Stimulated activated CD8-positive, alpha-beta memory T cell treated with anti-CD3 and anti-CD28 coated beads, Interleukin-7, amount 100 ng/mL, for 48 hours (primary cell): ENCODE data around the gene GJB6.
"Not testable (repeated sequence)": the region's sequence is repeated elsewhere in the genome, so short reads cannot be mapped to it uniquely, and the experiment has no call there.

Source experiments
- DNase-seq, 2 donors: peaks; one replicate each; pipeline ENCODE4 v3.0.0-alpha.2; 2020; ENCODE audit warnings: low read depth in 1 of 2; ENCODE audit errors: extremely low read depth in 1 of 2

Gene GJB6

DNA sequence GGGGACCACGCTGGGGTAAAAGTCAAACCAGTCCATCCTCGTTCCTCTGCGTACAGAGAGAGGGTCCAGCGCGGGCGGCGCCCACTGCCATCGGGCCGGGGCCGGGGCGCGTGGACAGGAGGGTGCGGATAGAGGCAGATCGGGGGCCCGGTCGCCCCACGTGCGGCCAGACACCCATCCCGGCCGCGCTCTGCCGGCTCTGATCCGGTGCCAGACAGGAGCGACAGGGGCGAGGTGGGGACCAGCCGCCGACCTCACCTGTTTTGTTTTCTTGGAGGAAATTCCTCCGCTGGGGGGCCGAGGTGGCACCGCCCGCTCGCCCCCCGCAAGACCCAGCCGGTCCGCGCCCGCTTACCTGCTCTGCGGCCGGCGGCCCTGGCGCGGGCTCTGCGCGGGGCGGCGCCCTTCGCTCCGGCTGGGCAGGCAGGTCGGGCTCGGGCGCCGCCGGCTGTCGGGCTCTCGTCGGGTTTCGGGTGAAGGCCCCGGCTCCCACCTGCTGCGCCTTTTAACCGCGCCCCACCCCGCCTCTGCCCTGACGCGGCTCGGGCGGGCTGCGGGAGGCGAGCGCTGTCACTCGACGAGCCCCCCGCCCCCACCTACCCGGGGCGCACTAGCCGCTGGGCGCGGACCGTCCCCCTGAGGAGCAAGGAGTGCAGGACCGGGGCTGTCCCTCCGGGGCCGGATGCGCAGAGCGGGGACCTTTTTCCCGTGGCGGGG, at the start of gene GJB6:
Gene GJB6, minus strand, starts transcription at position 481 of the 717 bp plus-strand sequence. CDS start 8,839 bp downstream, outside the sequence.
- no peak for DNase-seq

DNA sequence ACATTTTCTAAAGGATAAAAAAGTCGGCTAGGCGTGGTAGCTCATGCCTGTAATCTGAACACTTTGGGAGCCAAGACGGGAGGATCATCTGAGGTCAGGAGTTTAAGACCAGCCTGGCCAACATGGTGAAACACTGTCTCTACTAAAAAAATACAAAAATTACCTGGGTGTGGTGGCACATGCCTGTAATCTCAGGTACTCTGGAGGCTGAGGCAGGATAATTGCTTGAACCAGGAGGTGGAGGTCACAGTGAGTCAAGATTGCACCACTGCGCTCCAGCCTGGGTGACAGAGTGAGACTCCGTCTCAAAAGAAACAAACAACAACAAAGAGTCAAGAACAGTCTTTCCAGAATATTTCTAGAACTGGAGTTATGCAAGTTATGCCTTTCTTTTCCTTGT, 44.8 kb upstream of the GJB6 start:
- DNase-seq, result not testable (repeated sequence)

DNA sequence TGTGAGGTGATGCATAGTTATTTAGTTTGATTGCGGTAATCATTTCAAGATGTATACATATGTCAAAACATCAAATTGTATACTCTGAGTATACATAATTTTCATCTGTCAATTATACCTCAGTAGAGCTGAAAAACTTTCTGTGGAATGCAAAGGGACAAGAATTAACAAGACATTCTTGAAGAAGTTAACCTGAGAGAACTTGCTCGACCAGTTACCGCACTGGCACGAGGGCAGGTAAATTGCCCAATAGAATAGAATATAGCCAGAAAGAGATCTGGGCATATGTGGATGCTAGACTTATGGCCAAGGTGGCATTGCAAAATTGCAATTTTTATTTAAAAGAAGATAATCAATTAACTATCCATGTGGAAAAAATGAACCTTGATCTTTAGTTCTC, 42.3 kb upstream of the GJB6 start:
- DNase-seq, result no peak

DNA sequence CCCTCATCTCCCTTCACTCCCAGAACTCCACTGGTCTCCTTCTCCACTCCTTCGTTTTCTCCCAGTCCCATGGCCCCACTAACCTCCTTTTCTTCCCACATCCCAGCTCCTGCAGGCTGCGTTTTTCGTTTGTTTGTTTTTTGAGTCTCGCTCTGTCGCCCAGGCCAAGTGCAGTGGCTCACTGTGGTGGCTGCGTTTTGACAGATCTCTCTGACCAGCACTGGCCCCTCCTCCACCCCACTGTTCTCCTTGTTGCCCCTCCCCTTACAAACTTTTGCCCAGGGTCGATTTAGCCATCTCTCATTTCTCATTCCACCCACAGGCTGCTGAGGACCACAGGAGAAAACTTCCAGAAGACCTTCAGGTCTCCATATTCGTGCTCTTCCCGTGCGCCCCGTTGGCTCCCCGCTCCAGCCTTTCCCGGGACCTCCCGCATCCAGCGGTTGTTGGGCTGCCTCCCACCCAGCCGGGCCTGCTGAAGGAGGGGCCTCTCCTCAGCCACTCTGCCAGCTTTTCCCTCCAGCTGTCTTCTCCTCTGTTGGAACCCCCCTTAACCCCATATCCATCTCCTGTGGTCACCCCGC, 40.6 kb upstream of the GJB6 start:
- DNase-seq, result no peak

DNA sequence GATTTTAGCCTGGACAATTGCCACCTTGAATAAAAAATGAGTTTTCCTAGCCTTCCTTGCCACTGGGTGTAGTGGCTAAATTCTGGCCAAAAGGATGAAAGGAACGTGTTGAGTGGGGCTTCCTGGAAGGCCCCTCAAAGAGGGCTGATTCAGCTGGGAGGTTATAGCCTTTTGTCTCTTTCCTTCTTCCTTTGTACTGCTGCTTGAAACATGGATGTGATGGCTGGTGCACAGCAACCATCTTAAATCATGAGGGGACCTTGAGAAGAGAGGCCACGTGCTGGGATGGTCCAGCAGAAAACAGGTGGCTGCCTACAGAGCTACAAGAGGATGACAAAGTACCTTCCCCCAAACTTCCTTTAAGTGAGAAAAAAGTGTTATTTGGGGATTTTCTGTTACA, 40.0 kb upstream of the GJB6 start:
- DNase-seq, result no peak

DNA sequence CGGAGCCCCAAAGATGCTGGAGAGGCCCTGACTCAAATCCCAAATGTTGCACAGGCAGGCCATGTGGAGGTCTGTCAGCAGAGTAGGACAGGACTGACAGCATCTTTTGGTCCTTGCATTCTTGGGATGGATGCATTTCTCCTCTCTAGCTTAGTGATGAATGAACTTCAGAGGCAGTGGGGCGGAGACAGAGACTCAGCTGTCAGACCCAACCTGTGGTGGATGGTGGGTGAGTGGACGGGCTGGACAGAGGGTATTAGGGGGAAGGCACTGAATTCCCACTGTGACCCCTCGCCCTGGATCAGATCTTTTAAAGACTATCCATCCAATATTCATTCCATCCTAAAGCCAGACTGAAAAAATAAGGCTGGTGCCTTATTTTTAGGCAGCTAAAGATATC, 39.3 kb upstream of the GJB6 start:
- no peak for DNase-seq

DNA sequence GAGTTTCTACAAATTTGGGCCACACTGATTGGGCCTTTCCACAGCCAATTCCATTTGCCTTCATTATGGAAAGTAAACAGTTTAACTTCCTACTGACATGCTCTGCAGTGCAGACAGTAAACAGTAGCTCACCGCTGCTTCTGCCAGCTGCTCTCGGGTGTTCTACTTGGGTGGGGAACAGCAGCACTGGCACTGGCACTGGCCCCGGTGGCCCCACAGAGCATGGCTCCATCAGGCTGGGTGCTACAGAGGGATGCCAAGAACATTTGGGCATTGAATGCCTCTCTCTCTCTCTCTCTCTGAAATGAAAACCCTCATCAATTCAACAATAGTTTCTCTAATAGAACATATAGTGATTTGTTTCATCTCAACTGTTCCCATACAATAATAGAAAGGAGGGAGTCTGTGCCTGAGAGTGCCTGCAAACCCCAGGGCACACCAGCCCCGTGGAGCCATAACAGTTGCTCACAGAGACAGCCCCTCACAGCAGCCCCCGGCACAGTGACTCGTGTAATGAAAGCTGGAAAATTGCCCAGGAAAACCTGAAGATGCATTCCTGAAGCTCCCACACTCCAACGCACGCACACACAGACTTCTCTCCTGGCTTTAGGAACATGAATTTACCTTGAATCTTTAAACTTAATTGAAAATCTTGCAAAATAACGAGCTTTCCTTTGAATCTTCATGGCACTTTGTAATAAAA, 38.2 kb upstream of the GJB6 start:
- no peak for DNase-seq

DNA sequence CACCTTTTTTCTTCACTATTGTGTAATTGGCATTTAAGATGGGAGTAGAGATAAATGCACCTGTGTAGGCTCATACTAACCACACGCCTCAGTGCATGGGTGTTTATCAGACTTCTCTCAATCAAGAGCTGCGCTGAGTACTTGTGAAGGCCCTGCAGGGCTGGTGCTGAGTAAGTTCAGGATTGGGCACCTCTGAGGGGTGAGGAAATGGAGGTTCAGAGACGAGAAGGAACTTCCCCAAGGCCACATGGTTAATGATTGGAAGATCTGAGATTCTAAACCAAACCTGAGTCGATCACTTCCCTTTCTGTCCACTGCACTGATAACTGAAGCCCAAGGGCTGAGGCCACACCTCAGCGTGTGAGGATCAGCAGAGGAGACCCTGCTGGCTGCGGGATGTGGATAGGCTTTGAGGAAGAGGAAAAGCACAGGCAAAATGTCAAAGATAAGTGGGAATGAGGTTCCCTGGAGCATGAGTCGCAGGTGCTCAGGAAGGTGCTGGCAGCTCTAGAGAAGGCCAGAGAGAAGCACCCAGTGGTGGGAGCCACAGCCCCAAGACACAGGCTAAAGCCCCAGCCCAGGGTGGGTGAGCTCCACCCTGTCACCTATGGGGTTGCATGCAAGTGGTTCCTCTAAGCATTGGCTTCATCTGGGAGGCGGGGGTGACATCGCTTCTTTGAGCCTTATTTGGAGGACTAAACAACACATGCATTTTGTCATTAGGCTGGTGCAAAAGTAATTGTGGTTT, 32.3 kb upstream of the GJB6 start:
- peak in 1 of 2 donors; percentile 1 for DNase-seq

DNA sequence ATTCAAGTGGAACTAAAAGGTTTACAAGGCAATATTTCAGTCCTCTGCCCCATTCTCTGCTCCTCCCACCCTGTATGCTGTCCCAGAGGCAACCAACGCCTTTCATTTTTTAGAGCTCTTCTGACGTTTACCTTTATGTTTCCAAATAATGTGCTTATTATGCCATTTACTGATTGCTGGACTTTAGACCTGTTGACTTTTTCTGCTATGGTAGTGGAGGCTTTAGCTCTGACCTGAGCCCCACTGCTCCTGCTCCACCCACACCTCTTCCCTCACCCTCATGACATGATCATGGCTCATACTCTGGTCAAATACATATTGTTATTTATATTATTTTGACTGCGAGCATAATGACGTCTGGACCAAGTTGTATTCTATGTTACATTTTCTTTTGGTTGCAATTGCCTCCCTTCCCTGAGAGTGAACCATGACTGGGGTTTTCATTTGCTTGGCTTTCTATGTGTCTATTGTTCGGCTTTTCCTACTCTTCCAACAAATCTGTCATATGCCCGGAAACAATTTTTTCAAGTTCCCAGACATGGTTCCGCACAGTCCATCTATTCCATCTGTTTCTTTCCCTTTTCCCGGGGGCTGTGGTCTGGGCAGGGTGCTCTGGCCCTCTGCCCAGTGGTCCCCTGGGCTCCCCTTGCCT, 31.4 kb upstream of the GJB6 start:
- no peak for DNase-seq

DNA sequence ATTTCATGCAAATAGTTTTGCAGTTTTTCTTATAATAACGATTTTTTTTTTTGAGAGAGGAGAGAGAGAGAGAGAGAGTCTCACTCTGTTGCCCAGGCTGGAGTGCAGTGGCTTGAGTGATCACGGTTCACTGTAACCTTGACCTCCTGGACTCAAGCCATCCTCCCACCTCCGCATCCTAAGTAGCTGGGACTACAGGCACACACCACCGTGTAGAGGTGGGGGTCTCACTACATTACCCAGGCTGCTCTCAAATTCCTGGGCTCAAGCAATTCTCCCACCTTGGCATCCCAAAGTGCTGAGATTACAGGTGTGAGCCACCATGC, 26.8 kb upstream of the GJB6 start:
- no peak for DNase-seq

DNA sequence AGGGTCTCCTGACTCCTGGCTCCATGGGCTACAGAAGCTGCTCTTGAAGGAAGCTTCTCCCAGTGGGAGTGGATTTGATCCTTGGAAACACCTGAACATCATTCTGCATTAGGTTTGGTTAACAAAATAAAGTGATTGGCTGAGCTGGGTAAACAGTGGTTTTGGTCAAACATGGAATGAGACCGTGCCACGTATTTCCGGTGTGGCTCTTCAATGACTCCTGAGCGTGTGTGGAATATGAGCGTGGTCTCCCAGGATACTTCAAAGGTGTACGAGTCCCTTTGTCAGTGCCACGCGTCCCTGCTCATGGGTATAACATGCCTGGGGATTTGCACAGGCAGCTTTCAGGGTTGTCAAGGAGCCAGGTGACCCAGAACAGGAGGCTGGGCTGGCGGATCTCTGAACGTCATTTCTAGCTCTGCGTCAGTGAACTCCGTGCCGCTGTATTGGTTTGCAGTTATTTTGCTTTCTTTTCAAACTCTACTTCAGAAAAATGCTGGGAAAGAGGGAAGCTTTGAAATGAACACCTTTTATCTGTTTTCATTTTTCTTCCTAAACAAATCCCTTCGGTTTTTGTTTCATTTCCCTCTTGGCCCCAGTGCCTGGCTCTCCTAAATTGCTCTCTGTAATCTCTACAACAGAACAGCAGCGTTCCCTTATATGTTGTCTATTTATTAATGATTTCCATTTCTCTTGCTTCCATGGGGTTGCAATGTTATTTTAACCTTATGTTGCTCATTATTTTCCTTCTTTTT, 26.3 kb upstream of the GJB6 start:
- DNase-seq, result no peak

DNA sequence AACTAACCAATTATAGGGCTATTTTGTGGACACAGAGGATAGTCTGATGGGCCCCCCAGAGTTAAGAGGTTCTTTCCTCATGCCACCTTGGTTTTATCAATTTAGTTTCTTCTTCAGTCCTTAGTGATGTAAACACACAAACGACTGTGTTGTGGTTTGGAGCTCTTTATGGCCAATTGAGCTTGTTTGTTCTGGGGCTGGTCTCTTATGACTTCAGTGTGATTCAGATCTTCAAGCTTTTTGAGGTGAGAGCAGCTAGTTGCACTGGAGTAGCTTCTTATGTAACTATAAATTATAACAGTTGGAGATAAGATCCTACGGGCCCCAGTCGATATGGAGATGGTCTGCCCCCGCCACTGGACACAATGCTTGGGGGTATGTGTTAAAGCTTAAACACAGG, 22.0 kb upstream of the GJB6 start:
- DNase-seq, result no peak

DNA sequence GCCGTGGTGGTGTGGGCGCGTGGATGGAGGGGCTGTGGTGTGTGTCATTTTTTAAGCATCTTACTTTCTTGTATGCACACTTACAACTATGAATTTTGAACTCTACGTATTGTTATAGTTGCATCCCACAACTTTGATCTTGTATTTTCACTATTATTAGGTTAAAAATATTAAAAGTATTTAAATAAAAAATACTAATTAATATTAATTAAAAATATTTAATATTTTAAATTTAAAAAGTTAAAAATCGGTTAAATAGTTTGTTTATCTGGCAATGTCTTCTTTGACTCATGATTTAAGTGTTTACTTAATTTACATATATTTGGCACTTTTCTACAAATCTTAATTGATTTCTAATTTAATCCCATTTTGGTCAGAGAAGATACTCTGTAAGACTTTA, 17.8 kb upstream of the GJB6 start:
- DNase-seq, result no peak

DNA sequence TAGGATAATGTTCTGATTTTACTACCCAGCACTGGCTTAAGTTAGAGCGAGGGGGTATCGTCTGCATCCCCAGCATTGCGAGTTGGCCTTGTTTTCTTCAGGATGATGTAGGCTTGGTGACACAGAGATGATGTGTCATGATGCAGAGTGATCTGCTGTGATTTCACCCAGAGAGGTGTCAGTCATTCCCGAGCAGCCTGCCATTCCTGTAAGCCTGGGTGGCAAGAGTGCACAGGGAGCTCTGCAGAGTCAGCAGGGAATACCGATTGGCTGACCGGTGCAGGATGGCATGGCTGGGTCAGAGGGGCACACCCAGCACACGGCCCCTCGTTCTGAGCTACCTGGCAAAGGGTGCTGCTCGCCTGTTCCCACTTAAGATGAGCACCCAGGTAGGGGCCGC, 15.8 kb upstream of the GJB6 start:
- no peak for DNase-seq

DNA sequence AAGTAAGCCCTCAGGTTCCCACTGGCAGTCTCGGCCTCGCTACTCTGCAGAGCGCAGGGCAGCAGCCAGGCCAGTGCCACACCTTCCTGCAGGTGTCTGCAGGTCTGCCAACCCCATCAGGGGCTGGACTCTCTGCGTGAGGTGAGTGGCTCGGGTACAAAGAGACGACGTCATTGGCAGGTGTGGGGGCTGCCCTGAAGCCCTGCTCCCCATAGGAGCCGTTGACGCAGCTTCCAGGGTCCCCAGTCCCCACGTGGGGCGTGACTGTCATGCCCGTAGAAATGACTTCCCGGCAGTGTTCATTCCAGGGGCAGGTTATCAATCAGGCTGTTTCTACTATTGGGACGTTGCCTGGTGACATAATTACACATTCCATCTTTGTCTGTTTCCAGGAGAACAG, 15.3 kb upstream of the GJB6 start:
- DNase-seq, result no peak

DNA sequence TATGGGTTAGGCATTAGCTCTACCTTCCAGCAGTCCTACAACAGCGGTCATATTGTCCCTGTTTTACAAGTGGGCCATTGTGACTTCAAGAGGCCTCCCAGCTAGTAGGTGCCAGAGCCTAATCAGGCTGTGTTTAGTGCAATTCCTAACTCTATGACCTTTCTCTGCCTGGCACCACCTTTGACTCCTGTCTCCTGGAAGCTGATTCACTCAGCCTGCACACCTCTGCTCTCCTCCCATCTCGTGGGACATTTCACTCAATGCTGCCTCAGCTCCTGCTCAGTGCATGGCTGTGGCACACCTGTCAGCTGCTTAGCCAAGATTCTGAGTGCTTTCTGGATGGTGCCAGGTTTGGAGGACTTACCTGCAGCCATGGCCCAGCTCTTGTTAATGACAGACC, 9.5 kb upstream of the GJB6 start:
- DNase-seq, result no peak

DNA sequence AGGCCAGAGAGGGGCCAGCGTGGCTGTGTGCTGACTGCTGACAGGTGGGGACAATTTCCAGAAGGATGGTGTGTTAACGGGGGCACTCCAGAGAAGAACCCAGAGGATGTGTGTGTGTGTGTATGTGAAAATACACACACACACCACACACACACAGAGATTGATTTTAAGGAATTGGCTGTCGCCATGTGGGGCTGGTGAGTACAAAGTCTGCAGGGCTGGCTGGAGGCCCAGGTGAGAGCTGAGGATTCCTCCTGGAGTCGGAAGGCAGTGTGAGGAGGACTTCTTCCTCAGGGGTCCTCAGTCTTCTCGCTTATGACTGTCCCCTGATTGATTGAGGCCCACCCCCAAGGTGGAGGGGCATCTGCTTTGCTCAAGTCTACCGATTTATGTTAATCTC, 7.6 kb upstream of the GJB6 start:
- no peak for DNase-seq

DNA sequence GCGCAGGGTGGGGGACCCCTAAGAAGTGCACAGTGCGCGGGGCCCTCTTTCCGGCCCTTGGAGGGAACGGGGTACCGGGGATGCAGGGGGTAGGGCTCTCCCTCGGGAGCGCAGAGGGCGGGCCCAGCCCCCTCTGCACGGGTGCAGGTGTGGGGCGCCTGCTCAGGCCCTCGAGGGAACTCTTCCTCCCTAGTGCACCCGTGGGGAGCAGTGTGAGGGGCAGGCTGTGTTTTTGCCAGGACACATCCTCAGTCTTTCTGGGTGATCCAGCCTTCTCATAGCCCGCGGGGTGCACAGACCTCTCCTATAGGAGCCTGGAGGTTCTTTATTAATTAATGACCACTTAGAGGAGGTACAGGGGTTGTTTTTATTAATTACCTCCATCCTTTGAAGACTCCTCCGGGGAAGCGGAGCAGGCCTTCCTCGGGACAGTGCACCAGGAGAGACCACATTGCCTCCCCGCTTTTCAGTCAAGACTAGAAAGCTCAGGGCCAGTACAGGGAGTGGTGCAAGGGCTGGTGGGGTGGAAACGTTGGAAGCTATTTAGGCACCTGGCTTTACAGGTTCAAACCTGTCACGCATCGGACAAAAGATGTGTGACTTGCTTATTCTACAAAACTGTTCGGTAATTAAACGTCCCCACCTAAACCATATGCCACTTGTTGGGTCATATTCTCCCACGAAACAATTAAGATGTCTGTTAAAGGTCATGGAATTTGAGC, 598 bp upstream of the GJB6 start:
- no peak for DNase-seq

DNA sequence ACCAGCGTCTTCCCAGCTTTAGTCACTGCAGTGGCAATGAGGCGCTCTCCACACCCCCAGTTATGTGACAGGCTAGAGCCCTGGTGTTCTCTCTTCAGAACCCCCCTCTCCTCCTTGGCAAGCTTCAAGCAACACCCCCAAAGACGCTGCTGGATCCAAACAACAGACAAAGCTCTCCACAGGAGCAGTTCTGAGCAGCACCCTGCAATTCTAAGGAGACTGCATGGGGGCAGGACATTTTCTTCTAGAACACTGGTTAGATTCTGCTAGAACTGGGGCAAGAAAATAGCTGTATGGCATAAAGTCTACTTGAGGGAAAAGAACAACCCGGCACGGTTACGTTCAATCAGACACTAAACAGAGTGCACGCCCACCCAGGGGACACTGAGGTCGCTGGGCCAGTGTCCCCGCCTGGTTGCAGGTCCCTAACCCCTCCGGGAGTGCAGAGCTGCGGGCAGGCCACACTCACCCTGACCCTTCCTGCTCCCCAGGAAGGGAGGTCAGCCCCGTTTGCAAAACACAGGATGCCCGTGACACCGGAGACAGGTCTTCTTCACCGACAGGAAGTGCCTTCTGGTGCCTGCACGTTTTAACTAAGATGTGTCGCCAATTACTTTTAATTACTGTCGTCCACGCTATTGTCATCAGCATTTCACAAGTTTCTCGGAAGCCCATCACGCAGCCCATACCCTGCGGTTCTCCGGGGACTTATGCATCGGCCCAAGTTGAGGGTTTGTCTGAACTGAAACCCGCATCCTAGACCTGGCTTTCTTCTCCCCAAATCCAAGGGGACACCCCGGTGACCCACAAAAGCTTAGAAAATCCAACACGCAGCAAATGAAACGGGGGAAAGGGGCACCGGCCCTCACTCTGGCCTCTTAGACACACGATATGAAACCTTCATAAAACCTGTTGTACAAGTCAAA, 943 bp downstream of the GJB6 start:
- no peak for DNase-seq
